KG1 (cell line): Measurements from ENCODE around the gene FKBP10.
"Not testable (repeated sequence)": the region's sequence is repeated elsewhere in the genome, so short reads cannot be mapped to it uniquely, and the experiment has no call there.

Source experiments
- DNase-seq: peaks from one replicate; lab custom pipeline; 2025; lab: John Stamatoyannopoulos, UW

The FKBP10 gene

DNA sequence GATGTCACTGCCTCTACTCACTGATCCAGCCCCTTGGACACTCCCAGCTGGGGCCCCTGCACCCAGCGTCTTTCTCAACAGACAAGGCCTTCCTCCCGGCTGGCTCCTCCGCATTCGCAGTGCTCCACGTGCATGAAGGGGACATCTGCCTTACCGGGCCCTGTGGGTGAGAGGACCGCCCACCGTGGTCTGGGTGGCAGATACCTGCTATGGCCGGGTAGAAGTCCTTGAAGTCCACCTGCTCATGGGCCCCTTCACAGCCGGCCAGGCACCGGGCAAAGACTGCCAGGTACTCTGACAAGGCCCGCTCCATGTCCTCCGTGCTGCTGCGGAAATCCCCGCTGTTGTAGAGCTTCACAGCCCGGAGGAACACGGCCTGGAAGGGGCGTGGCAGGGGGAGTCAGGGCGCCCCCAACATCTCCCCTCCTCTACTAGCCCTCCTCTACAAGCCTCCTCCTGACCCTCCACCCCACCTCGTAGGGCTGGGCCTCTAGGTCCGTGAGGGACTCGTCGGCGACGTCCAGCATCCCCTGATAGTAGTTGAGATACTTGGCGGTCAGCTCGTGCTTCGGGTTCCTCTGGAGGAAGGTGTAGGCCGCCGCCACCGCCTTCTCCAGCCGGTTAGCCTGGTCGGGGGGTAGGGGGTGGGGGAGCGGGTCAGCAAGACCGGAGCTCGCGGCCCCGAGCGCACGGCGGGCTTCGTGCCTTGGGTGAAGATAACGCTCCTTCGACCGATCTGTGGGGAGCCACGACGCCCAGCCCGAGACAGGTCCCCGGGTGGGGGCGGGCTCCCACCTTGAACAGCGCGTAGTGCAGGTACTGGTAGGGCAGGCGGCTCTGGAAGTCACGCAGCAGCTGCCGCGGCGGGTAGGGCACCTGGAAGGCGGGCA is 1.9 kb upstream of the FKBP10 start:
- DNase-seq = no peak

- DNase-seq = peak; percentile 65
These were observed 1.0 kb upstream of the FKBP10 start, which contains the start of gene P3H4 for GRCh38 chr17:41811549-41812380. Gene P3H4 (minus strand): TSS chr17:41811949. CDS start chr17:41811915, 34 bp downstream.

DNA sequence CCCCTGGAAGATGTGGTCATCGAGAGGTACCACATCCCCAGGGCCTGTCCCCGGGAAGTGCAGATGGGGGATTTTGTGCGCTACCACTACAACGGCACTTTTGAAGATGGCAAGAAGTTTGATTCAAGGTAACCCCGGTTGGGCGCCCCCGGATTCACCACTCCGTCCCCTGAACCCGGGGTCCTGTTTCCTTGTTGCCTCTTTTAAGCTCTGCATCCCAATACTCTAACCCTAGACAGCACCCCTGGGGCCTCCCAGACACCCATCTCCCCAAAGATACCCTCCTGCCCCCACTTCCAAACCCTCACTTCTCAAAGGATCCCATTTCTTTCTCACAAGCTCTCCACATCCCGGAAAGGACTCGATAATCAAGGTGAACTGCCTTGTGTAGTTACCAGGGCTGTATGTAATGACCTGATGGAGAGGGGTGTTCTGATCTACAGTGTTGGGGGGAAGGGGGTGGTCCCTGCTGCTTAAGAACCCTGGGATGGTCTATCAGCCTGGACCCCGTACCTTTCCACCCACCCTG is 412 bp downstream of the FKBP10 start:
- no peak for DNase-seq

DNA sequence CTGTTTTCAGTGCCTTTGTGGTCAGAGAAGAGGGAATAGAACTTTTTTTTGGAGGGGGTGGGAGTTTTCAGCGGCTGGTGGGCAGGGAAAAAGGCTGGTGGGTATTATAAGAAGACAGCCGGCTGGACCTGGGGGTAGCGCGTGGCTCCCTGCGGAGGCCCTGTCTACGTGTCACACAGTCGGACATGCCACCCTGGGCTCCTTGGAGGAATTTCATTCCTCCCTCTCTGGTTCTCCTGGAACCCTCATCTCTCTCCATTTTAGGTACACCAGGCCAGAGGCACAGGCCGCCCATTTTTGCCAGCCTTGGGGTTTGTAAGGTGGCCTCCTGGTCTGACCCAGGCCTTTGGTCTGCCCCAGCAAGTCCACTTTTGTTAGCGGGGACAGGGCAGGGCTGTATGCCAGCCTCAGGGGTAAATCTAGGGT is 908 bp downstream of the FKBP10 start:
- DNase-seq = no peak

DNA sequence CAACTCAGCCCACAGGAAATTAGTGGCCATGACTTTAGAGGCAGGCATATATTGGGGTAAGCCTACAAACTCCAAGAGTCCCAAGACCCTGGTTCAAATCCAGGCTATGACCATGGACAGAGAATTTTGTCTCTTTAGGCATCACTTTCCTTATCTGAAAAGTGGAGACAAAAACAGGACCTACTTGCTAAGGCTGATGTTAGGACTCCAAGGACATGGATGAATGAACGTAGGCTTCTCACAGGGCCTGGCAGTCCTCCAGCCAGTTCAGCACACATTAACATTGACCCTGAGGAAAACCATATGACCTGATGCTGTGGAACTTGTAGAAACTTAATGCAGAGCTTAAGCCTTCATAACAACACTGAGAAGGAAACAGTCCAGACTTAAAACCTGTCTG is 1.4 kb downstream of the FKBP10 start:
- no peak for DNase-seq

DNA sequence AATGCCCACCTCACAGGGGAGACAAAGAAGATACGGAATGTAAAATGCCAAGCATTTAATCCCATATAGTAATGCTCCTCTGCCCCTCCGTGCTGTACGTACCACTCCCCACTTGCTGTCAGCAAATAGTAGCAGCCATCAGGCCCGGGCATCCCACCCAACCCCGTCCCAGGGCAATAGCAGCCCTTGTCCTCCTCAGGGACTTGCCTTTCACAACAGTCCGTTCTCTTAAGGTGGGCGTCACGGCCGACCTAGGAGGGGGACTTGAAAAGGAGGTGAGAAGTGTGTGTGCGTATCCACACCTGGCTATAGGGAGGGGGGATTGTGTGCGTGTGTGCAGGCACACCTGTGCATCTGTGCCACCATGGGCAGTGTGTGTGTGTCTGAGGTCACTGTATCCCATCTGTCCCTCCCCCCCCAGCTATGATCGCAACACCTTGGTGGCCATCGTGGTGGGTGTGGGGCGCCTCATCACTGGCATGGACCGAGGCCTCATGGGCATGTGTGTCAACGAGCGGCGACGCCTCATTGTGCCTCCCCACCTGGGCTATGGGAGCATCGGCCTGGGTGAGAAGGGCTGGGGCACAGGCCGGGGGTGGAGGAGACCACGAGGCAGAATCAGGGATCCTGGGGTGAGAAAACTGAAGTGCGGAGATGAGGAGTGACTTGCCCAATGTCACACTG is 4.0 kb downstream of the FKBP10 start:
- DNase-seq = no peak

GRCh38 chr17:41818024-41818423 is 5.2 kb downstream of the FKBP10 start:
- DNase-seq = no peak

GRCh38 chr17:41821776-41822175 is 9.0 kb downstream of the FKBP10 start:
- DNase-seq = no peak

DNA sequence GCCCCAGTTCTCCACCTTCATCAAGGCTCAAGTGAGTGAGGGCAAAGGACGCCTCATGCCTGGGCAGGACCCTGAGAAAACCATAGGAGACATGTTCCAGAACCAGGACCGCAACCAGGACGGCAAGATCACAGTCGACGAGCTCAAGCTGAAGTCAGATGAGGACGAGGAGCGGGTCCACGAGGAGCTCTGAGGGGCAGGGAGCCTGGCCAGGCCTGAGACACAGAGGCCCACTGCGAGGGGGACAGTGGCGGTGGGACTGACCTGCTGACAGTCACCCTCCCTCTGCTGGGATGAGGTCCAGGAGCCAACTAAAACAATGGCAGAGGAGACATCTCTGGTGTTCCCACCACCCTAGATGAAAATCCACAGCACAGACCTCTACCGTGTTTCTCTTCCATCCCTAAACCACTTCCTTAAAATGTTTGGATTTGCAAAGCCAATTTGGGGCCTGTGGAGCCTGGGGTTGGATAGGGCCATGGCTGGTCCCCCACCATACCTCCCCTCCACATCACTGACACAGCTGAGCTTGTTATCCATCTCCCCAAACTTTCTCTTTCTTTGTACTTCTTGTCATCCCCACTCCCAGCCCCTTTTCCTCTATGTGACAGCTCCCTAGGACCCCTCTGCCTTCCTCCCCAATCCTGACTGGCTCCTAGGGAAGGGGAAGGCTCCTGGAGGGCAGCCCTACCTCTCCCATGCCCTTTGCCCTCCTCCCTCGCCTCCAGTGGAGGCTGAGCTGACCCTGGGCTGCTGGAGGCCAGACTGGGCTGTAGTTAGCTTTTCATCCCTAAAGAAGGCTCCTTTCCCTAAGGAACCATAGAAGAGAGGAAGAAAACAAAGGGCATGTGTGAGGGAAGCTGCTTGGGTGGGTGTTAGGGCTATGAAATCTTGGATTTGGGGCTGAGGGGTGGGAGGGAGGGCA is 9.7 kb downstream of the FKBP10 start:
- no peak for DNase-seq

- DNase-seq = no peak
These were observed 10.3 kb downstream of the FKBP10 start for GRCh38 chr17:41823141-41823524.

DNA sequence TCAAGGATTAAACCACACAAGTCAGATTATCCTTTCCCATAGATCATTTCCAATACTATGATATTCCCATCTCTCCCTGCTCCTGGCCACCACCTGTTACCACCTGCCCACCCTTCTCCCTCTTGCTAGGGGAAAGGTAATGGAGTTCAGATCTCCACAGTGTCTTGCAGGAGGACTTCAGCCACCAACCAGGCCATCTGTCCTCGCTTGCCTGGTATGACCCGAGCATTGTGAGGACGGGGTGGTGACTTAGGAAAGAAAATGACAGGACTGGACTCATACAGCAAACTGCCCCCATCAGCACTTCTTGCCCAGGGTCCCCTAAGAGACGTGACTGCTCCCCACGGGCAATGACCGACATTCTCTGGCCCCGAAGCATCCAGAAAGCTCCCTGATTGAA is 10.8 kb downstream of the FKBP10 start:
- DNase-seq = no peak

DNA sequence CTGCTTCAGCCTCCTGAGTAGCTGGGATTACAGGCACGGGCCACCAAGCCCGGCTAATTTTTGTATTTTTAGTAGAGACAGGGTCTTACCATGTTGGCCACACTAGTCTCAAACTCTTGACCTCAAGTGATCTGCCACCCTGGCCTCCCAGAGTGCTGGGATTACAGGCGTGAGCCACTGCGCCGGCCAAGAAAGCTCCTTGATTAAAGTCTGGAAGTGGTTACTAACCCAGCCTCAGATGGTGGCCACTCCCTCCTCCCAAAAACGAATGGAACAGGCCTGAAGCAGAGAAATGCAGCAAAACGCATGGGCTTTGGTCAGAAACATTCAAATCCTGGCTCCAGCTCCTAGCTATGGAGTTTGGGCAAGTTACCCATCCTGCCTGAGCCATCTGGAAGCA is 11.3 kb downstream of the FKBP10 start:
- DNase-seq = no peak

- no peak for DNase-seq
These were observed 12.5 kb downstream of the FKBP10 start for GRCh38 chr17:41825175-41825845.

GRCh38 chr17:41829961-41830360 is 17.2 kb downstream of the FKBP10 start:
- not testable (repeated sequence) for DNase-seq

- DNase-seq = no peak
These were observed 22.5 kb downstream of the FKBP10 start for GRCh38 chr17:41835214-41835799.

DNA sequence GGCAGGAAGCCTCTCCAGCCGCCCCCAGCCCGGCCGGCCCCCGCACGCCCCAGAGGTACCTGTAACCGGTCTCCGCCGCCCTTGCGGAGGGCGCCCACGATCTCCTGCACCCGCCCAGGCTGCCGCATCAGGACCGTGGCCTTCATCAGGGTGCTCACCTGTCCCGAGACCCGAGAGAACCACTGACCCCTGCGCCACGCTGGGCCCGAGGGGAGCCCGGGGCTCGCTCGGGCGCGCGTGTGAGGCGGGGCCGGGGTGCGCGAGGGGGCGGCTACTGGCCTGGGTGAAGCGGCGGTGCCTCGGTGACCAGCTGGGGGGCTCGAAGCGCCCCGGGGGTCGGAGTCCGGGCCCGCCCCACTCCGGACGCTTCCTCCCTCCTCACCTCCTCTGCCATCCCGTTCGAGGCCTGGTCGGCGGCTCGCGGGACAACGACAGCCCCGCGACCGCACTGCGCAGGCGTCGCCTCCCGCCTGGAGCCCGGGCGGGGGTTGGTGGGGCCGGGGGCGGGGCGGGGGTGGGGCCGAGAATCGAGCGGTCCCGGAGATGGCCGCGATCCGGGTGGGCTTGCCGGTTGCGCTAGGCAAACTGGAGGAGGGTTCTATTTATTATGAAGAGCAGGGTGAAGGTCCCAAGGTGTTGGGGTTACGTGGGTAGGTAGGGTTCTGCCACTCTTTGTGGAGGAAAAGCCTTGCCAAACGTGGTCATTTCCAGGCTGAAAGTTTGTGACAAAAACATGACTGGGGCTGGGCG is 23.2 kb downstream of the FKBP10 start, which contains the start of gene NT5C3B:
Gene NT5C3B, minus strand, starts transcription at position 433 of the 750 bp plus-strand sequence. Its CDS starts 39 bp downstream, at position 394.
- no peak for DNase-seq

GRCh38 chr17:41836550-41837196 is 23.9 kb downstream of the FKBP10 start:
- no peak for DNase-seq

DNA sequence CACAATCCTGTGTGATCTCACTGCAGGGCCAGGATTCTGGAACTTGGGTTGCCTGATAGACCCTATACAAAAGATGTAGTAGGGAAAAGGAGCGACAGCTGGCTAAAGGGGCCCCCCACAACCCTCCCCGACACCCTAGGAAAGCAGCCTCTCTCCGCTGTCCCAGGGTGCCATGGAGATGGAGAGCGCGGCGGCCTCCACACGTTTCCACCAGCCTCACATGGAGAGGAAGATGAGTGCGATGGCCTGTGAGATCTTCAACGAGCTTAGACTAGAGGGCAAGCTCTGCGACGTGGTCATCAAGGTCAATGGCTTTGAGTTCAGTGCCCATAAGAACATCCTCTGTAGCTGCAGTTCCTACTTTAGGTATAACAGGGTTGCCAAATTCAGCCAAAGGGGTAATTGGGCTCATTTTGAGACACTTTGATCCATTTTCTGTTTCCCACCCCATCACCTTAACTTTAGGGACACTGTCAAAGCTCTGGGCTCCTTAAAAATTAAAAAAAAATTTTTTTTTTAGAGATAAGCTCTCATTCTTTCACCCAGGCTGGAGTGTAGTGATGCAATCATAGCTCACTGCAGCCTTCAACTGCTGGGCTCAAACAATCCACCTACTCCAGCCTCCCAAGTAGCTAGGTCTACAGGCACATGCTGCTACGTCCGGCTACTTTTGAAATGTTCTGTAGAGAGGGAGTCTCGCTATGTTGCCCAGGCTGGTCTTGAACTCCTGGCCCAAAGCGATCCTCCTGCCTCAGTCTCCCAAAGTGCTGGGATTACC is 25.1 kb downstream of the FKBP10 start, which contains the start of gene KLHL10:
Gene KLHL10, plus strand, starts transcription at position 65 of the 778 bp plus-strand sequence. Its CDS starts 108 bp downstream, at position 173.
- DNase-seq = no peak
